ENCODE measurements around the gene KIDINS220. TPM values are rescaled to one million over a fixed set of nuclear protein-coding genes. Genes with fewer than 3 reads are reported as not detected.

KIDINS220 gene
- total RNA-seq, 1 donor from 2014 or later, result 47.8 TPM

DNA sequence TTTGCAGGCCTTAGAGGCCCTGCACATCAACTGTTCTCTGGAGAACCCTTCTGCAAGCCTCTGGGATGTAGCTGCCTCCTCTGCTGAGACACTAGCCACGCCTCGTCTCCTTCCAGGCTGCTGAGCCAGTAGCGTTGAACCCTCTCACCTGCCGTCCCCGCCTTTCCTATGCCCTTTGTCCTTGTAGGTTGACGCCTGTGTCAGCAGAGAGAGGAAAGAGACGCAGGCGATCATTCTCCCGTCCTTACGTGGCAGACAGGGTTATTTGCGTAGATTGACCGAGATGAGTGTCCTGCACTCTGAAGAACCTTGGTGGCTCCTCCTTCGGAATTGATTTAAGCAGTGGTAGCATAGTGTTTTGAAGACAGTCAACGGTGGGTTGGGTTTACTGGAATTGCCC lies 127.8 kb downstream of the KIDINS220 start:
- H3K4me1 Mint-ChIP-seq (ENCODE audit: low read depth, unreplicated experiment), result no peaks in the 10 kb centered on the region
- no peak for DNase-seq (ENCODE audit: low read depth)
- peaks cover 5% of the 10 kb centered on the region for H3K27me3 Mint-ChIP-seq (ENCODE audit: low read depth, unreplicated experiment)
- TF ChIP-seq CTCF (IDR thresholded peaks at IDR 0.05; ENCODE audit: insufficient read depth, low read depth, low read length) (no peak), EZH2 (IDR thresholded peaks at IDR 0.05; ENCODE audit: insufficient read depth, low read length) (no peak)
- no peak overlapping the region for H3K9ac ChIP-seq (ENCODE audit: low read length)
- peaks cover 7% of the 10 kb centered on the region for H3K9me3 Mint-ChIP-seq (ENCODE audit: unreplicated experiment)
- no peaks in the 10 kb centered on the region for H3K27me3 ChIP-seq (ENCODE audit: insufficient read depth, low read length)
- no peaks in the 10 kb centered on the region for H4K20me1 ChIP-seq (ENCODE audit: insufficient read depth, low read length)
- no peak overlapping the region for H3K4me3 Mint-ChIP-seq (ENCODE audit: unreplicated experiment)
- H3K79me2 ChIP-seq (ENCODE audit: insufficient read depth, low read length), result no peaks in the 10 kb centered on the region
- no peak overlapping the region for H3K4me3 ChIP-seq (ENCODE audit: insufficient read depth, low read depth, low read length)
- H3K4me1 ChIP-seq (ENCODE audit: insufficient read depth, low read length), result no peaks in the 10 kb centered on the region
- H3K9me3 ChIP-seq (ENCODE audit: insufficient read depth, low read depth, low read length), result no peaks in the 10 kb centered on the region
- no peak overlapping the region for H3K27ac Mint-ChIP-seq (ENCODE audit: unreplicated experiment)
- no peak overlapping the region for H2AFZ ChIP-seq (ENCODE audit: low read depth, low read length)
- H3K36me3 ChIP-seq (ENCODE audit: insufficient read depth, low read length), result no peaks in the 10 kb centered on the region
- no peak overlapping the region for H3K4me2 ChIP-seq (ENCODE audit: low read length)
- no peaks in the 10 kb centered on the region for H3K36me3 Mint-ChIP-seq (ENCODE audit: low read depth, unreplicated experiment)
- H3K27ac ChIP-seq (ENCODE audit: low read depth, low read length), result no peak overlapping the region
- no peak for FAIRE-seq

DNA sequence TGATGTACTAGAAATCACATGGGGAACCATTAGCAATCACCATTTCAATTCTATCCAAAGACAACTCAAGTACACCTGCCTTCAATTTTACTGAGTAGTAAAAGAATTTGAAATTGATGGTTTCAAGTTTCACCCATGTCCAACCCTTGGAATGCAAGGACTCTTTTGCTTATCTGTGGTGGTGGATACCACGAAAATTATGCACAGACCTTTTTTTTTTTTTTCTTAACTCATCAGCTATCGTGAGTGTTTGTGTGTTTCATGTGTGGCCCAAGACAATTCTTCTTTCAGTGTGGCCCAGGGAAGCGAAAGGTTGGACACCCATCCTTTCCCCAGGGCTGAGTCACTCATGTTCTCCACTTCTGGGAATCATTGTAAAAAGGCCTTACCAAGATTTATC lies 132.5 kb downstream of the KIDINS220 start:
- Histone ChIP-seq H2AFZ (ENCODE audit: low read depth, low read length) (no peak overlapping the region), H3K79me2 (ENCODE audit: insufficient read depth, low read length) (no peaks in the 10 kb centered on the region), H3K9ac (ENCODE audit: low read length) (no peak overlapping the region), H3K9me3 (ENCODE audit: insufficient read depth, low read depth, low read length) (no peaks in the 10 kb centered on the region), H3K36me3 (ENCODE audit: insufficient read depth, low read length) (no peaks in the 10 kb centered on the region), H3K4me1 (ENCODE audit: insufficient read depth, low read length) (no peaks in the 10 kb centered on the region), H3K4me3 (ENCODE audit: insufficient read depth, low read depth, low read length) (no peak overlapping the region), H3K4me2 (ENCODE audit: low read length) (no peak overlapping the region), H4K20me1 (ENCODE audit: insufficient read depth, low read length) (no peaks in the 10 kb centered on the region), H3K27ac (ENCODE audit: low read depth, low read length) (no peak overlapping the region), H3K27me3 (ENCODE audit: insufficient read depth, low read length) (no peaks in the 10 kb centered on the region)
- Mint-ChIP-seq H3K4me1 (ENCODE audit: low read depth, unreplicated experiment) (no peaks in the 10 kb centered on the region), H3K4me3 (ENCODE audit: unreplicated experiment) (no peak overlapping the region), H3K9me3 (ENCODE audit: unreplicated experiment) (peaks cover 6% of the 10 kb centered on the region), H3K27ac (ENCODE audit: unreplicated experiment) (no peak overlapping the region), H3K36me3 (ENCODE audit: low read depth, unreplicated experiment) (no peaks in the 10 kb centered on the region), H3K27me3 (ENCODE audit: low read depth, unreplicated experiment) (no peaks in the 10 kb centered on the region)
- no peak for FAIRE-seq
- DNase-seq (ENCODE audit: low read depth), result peak; percentile 60
- TF ChIP-seq CTCF (IDR thresholded peaks at IDR 0.05; ENCODE audit: insufficient read depth, low read depth, low read length) (no peak), EZH2 (IDR thresholded peaks at IDR 0.05; ENCODE audit: insufficient read depth, low read length) (no peak)

GRCh38 chr2:8701681-8702379 lies 135.6 kb downstream of the KIDINS220 start:
- FAIRE-seq, result no peak
- H4K20me1 ChIP-seq (ENCODE audit: insufficient read depth, low read length), result no peaks in the 10 kb centered on the region
- TF ChIP-seq EZH2 (IDR thresholded peaks at IDR 0.05; ENCODE audit: insufficient read depth, low read length), result no peak
- no peak for TF ChIP-seq CTCF (IDR thresholded peaks at IDR 0.05; ENCODE audit: insufficient read depth, low read depth, low read length)
- H3K9me3 ChIP-seq (ENCODE audit: insufficient read depth, low read depth, low read length), result no peaks in the 10 kb centered on the region
- H3K9ac ChIP-seq (ENCODE audit: low read length), result no peak overlapping the region
- H3K4me1 ChIP-seq (ENCODE audit: insufficient read depth, low read length), result no peaks in the 10 kb centered on the region
- H2AFZ ChIP-seq (ENCODE audit: low read depth, low read length), result no peak overlapping the region
- no peaks in the 10 kb centered on the region for H3K27me3 ChIP-seq (ENCODE audit: insufficient read depth, low read length)
- H3K36me3 ChIP-seq (ENCODE audit: insufficient read depth, low read length), result no peaks in the 10 kb centered on the region
- no peak for DNase-seq (ENCODE audit: low read depth)
- H3K27ac ChIP-seq (ENCODE audit: low read depth, low read length), result no peak overlapping the region
- Mint-ChIP-seq H3K27me3 (ENCODE audit: low read depth, unreplicated experiment) (peaks cover 6% of the 10 kb centered on the region), H3K27ac (ENCODE audit: unreplicated experiment) (no peak overlapping the region), H3K9me3 (ENCODE audit: unreplicated experiment) (peaks cover 11% of the 10 kb centered on the region), H3K4me3 (ENCODE audit: unreplicated experiment) (no peak overlapping the region), H3K36me3 (ENCODE audit: low read depth, unreplicated experiment) (no peaks in the 10 kb centered on the region), H3K4me1 (ENCODE audit: low read depth, unreplicated experiment) (no peaks in the 10 kb centered on the region)
- no peak overlapping the region for H3K4me3 ChIP-seq (ENCODE audit: insufficient read depth, low read depth, low read length)
- no peak overlapping the region for H3K4me2 ChIP-seq (ENCODE audit: low read length)
- no peaks in the 10 kb centered on the region for H3K79me2 ChIP-seq (ENCODE audit: insufficient read depth, low read length)
